Endothelial cell of umbilical vein (primary cell): Measurements from ENCODE around the gene CCDC117. TPM values are rescaled to one million over a fixed set of nuclear protein-coding genes. Genes with fewer than 3 reads are reported as not detected.

Source experiments
- BruUV-seq: library from RNA; stranded (reverse); fragments of 400-500 nt; replicated peaks from 2 replicates; lab custom pipeline; 2021; lab: Mats Ljungman, UMichigan
- CTCF ChIA-PET: fragments of 300-600, 350-600 bp; sonication (Branson Sonifier 250); formaldehyde crosslinking; loops from one replicate; lab custom pipeline; 2021; ENCODE audit warnings: antibody characterized with exemption, inconsistent platforms; lab: Charles Lee
- POLR2A ChIA-PET: fragments of 300-600, 350-600 bp; sonication (Branson Sonifier 250); formaldehyde crosslinking; loops from one replicate; lab custom pipeline; 2021; ENCODE audit warnings: antibody characterized with exemption, inconsistent platforms; lab: Charles Lee
- DNase-seq: peaks from one replicate; pipeline ENCODE4 v3.0.0-alpha.2; 2011; ENCODE audit warnings: low read depth, low spot score
- FAIRE-seq: peaks from 2 replicates; lab custom pipeline; 2011; peaks lifted over from hg19 to GRCh38; lab: Jason Lieb, UNC
- H2AFZ ChIP-seq: 2 replicates; pipeline ENCODE4 v1.6.0; 2012; ENCODE audit warnings: low read depth, low read length, control low read depth, inconsistent platforms
- H3K27ac ChIP-seq: 2 replicates; pipeline ENCODE4 v1.5.1; 2011; ENCODE audit warnings: low read depth, mild to moderate bottlenecking, control low read depth, low read length, moderate library complexity; ENCODE audit not compliant: insufficient read depth
- H3K27me3 ChIP-seq, 2 experiments: 2 replicates each; pipeline versions ENCODE4 v1.6.0 to v1.6.1; 2011; ENCODE audit warnings: low read length in 2 of 2, mixed read lengths in 1 of 2; ENCODE audit not compliant: control insufficient read depth in 2 of 2, insufficient read depth in 2 of 2
- H3K36me3 ChIP-seq, 2 experiments: 2 replicates in 1 of 2; 3 replicates in 1 of 2; pipeline ENCODE4 v1.5.1; 2011; ENCODE audit warnings: low read length in 2 of 2, mild to moderate bottlenecking in 1 of 2, moderate library complexity in 1 of 2; ENCODE audit not compliant: control insufficient read depth in 2 of 2, insufficient read depth in 2 of 2; ENCODE audit errors: extremely low read depth in 1 of 2
- H3K4me1 ChIP-seq: 3 replicates; pipeline ENCODE4 v1.5.1; 2011; ENCODE audit warnings: mild to moderate bottlenecking, low read length; ENCODE audit not compliant: control insufficient read depth, insufficient read depth; ENCODE audit errors: extremely low read depth
- H3K4me2 ChIP-seq: 2 replicates; pipeline ENCODE4 v1.6.1; 2011; ENCODE audit warnings: low read length, control low read depth, mixed read lengths; ENCODE audit not compliant: insufficient read depth
- H3K4me3 ChIP-seq, 3 experiments: fragments of 200-600 bp in 1 of 3; sonication (generic), shearing (Covaris generic) in 1 of 3; replicated peaks in 1 of 3; 2 replicates each; pipeline ENCODE4 v1.5.1; 2011 to 2016; ENCODE audit warnings: control low read depth in 3 of 3, low read length in 3 of 3, mild to moderate bottlenecking in 2 of 3, inconsistent platforms in 1 of 3, low read depth in 1 of 3, moderate library complexity in 1 of 3; ENCODE audit not compliant: insufficient read depth in 1 of 3
- H3K79me2 ChIP-seq: 2 replicates; pipeline ENCODE4 v1.6.0; 2012; ENCODE audit warnings: low read length, inconsistent platforms; ENCODE audit not compliant: control insufficient read depth, insufficient read depth
- H3K9ac ChIP-seq: replicated peaks from 2 replicates; pipeline ENCODE3; 2011; ENCODE audit warnings: low read length, control low read depth; ENCODE audit not compliant: insufficient read depth; ENCODE audit errors: extremely low read depth
- H3K9me1 ChIP-seq: replicated peaks from 3 replicates; pipeline ENCODE4 v1.6.0; 2011; ENCODE audit warnings: mild to moderate bottlenecking, low read length; ENCODE audit not compliant: control insufficient read depth, insufficient read depth; ENCODE audit errors: extremely low read depth
- H3K9me3 ChIP-seq: replicated peaks from 2 replicates; pipeline ENCODE4 v1.5.1; 2012; ENCODE audit warnings: low read length, inconsistent platforms; ENCODE audit not compliant: control insufficient read depth, insufficient read depth
- H4K20me1 ChIP-seq: replicated peaks from 2 replicates; pipeline ENCODE3; 2011; ENCODE audit warnings: mild to moderate bottlenecking, low read length; ENCODE audit not compliant: control insufficient read depth, insufficient read depth; ENCODE audit errors: extremely low read depth
- EZH2 ChIP-seq: IDR thresholded peaks from 2 replicates; pipeline ENCODE4 v1.6.1; 2012; ENCODE audit warnings: borderline replicate concordance, low read depth, mild to moderate bottlenecking, moderate library complexity, low read length, inconsistent platforms; ENCODE audit not compliant: severe bottlenecking
- FOS ChIP-seq: IDR thresholded peaks from 2 replicates; pipeline ENCODE4 v1.6.1; 2011; ENCODE audit warnings: mild to moderate bottlenecking, low read length, moderate library complexity, borderline replicate concordance; ENCODE audit not compliant: insufficient read depth
- GATA2 ChIP-seq: IDR thresholded peaks from 2 replicates; pipeline ENCODE4 v1.7.0; 2011; ENCODE audit warnings: low read depth, mild to moderate bottlenecking, moderate library complexity, mixed read lengths, low read length; ENCODE audit not compliant: insufficient read length, insufficient read depth
- JUN ChIP-seq: IDR thresholded peaks from 2 replicates; pipeline ENCODE4 v1.6.1; 2011; ENCODE audit warnings: borderline replicate concordance, low read depth; ENCODE audit not compliant: insufficient read length, insufficient read depth
- MYC ChIP-seq: IDR thresholded peaks from one replicate; pipeline ENCODE4 v1.6.1; 2011; ENCODE audit warnings: mild to moderate bottlenecking, low read depth, low read length
- POLR2A ChIP-seq: IDR thresholded peaks from 2 replicates; pipeline ENCODE4 v1.6.1; 2012; ENCODE audit warnings: low read depth, mild to moderate bottlenecking, control low read depth, low read length
- POLR2AphosphoS5 ChIP-seq: IDR thresholded peaks from 2 replicates; pipeline ENCODE4 v1.6.1; 2012; ENCODE audit warnings: low read depth, mild to moderate bottlenecking, control low read depth, low read length, moderate library complexity; ENCODE audit not compliant: insufficient read depth
- dilution Hi-C: fragments of 300-500 bp; cut with MboI; formaldehyde crosslinking; loops from one replicate; pipeline ENCODE4 v1.15.0; 2019; ENCODE audit warnings: low sequenced_read_pairs; ENCODE audit not compliant: extremely low pct_ligation_motif_present
- intact Hi-C: fragments of 100-400 bp; cut with micrococcal nuclease; formaldehyde crosslinking; loops from one replicate; pipeline ENCODE4 v1.10.0; 2022
- polyA plus RNA-seq, 4 experiments: library from polyadenylated mRNA; depleted of rRNA in 3 of 4; stranded (reverse) in 3 of 4; unstranded in 1 of 4; fragments of >200 nt; gene quantifications; 2 replicates each; pipeline versions ENCODE4 v1.2.1 to v1.2.3, GENCODE V29; 2011 to 2012; ENCODE audit warnings: missing spikeins in 1 of 4
- total RNA-seq: library from RNA; stranded (reverse); gene quantifications from 2 replicates; pipeline ENCODE4 v1.2.3, GENCODE V29; 2021
- TF ChIP-seq, protein P1 (sequence below), 2 donors: IDR thresholded peaks; 1 replicate in 1 of 2; 2 replicates in 1 of 2; pipeline ENCODE4 v1.5.1; 2011; ENCODE audit warnings: low read length in 2 of 2, mild to moderate bottlenecking in 2 of 2, moderate library complexity in 2 of 2, control low read depth in 1 of 2, inconsistent platforms in 1 of 2, low read depth in 1 of 2; ENCODE audit not compliant: insufficient read depth in 1 of 2; ENCODE audit errors: extremely low read depth in 1 of 2
- TF ChIP-seq, protein P2 (sequence below): IDR thresholded peaks from 2 replicates; pipeline ENCODE4 v1.6.1; 2011; ENCODE audit not compliant: insufficient read depth, insufficient read length

CCDC117 gene
- total and polyA plus RNA-seq, 2 donors (not counting 3 experiments of a cell fraction or from before 2014, with no cell fraction given): 5.5 to 23.3 TPM

DNA sequence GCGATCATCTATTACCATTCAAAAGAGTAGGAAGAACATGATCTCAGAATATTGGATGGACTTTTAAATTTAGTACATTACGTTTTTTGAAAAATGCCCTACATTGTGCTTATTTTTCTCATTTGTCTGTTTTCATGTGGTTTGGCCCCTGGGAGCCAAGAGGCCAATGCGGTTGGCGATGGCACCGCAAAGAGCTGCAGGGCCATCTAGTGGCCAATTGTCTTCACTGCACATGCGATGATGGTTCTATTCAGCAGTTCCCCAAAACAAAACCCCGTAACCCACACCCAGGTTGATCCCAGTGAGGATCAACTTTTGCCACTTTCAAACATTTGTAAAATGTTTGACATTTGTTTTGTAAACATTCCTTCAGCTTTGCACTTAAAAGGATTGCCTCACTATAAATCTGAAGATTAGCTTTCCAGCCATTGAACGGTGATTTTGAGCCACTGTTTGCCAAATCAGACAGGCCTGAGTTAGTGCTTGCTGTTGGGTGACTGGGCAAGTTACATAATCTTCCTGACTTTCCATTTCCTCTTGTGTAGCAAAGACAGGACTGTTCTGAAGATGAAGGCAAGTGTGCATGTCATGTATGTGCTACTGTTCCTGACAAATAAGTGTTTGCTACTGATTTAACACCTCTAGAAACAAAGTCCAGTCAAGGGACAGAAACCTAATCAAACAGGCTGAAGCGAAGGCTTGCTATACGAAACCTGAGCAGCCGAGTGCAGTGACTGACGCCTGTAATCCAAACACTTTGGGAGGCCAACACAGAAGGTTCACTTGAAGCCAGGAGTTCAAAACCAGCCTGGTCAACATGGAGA, 57.1 kb downstream of the CCDC117 start:
- peak; percentile 72 for DNase-seq
- H4K20me1 ChIP-seq: no peaks in the 10 kb centered on the region
- H3K79me2 ChIP-seq: no peaks in the 10 kb centered on the region
- POLR2A ChIA-PET: no interaction called here
- no peaks in the 10 kb centered on the region for H3K36me3 ChIP-seq
- intact Hi-C loops: loop anchor here (1.0 to 2.0 kb wide), 7 partner anchors 29 to 809 kb away; partner anchors contain the start of genes CCDC117 and XBP1
- no peaks in the 10 kb centered on the region for H3K9me1 ChIP-seq
- no peak overlapping the region for H3K9ac ChIP-seq
- BruUV-seq: no TSS peak
- TF ChIP-seq, protein P1, sequence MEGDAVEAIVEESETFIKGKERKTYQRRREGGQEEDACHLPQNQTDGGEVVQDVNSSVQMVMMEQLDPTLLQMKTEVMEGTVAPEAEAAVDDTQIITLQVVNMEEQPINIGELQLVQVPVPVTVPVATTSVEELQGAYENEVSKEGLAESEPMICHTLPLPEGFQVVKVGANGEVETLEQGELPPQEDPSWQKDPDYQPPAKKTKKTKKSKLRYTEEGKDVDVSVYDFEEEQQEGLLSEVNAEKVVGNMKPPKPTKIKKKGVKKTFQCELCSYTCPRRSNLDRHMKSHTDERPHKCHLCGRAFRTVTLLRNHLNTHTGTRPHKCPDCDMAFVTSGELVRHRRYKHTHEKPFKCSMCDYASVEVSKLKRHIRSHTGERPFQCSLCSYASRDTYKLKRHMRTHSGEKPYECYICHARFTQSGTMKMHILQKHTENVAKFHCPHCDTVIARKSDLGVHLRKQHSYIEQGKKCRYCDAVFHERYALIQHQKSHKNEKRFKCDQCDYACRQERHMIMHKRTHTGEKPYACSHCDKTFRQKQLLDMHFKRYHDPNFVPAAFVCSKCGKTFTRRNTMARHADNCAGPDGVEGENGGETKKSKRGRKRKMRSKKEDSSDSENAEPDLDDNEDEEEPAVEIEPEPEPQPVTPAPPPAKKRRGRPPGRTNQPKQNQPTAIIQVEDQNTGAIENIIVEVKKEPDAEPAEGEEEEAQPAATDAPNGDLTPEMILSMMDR (IDR thresholded peaks at IDR 0.05; ENCODE audit: extremely low read depth in 1 of 2, insufficient read depth in 1 of 2, low read depth in 1 of 2, low read length in 2 of 2): peak; percentile 90 to 97
- TF ChIP-seq FOS: no peak
- H3K4me3 ChIP-seq: no peak overlapping the region
- no peaks in the 10 kb centered on the region for H3K27me3 ChIP-seq
- H3K4me2 ChIP-seq: no peak overlapping the region
- CTCF ChIA-PET: interaction anchor here (0.6 to 7.5 kb wide), 29 partner anchors 7 to 810 kb away, joined by 3 to 246 read pairs (median 6); partner anchors contain the start of genes CCDC117 and XBP1
- no peaks in the 10 kb centered on the region for H3K4me1 ChIP-seq
- dilution Hi-C loops: no loop called here
- FAIRE-seq: peak; percentile 59
- no peak overlapping the region for H3K27ac ChIP-seq
- H3K9me3 ChIP-seq: no peaks in the 10 kb centered on the region
- H2AFZ ChIP-seq: no peak overlapping the region

DNA sequence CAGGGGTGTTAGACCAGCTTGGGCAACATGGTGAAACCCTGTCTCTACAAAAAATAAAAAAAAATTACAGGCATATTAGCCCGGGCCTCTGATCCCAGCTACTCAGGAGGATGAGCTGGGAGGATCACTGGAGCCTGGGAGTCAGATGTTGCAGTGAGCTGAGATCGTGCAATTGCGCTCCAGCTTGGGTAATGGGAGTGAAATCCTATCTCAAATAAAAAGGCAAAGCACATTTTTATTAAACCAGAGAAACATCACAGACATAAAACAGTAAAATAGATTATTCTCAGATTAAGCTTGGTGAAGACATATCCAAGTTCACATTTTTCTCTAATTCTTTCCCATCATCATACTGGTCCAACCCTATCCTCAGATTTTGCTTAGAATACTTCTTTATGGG, 57.9 kb downstream of the CCDC117 start:
- ChIA-PET POLR2A (interaction anchor here (0.6 kb wide), 1 partner anchor 56 kb away, joined by 3 read pairs; no protein-coding TSS in a partner anchor), CTCF (interaction anchor here (0.8 to 7.5 kb wide), 16 partner anchors 11 to 811 kb away, joined by 3 to 246 read pairs (median 10); partner anchors contain the start of gene XBP1)
- DNase-seq (no peak), FAIRE-seq (no peak)
- dilution Hi-C loops: no loop called here
- H3K4me2 ChIP-seq: no peak overlapping the region
- H3K27me3 ChIP-seq: no peaks in the 10 kb centered on the region
- H3K79me2 ChIP-seq: no peaks in the 10 kb centered on the region
- H3K4me3 ChIP-seq: no peak overlapping the region
- BruUV-seq: no TSS peak
- no peaks in the 10 kb centered on the region for H3K4me1 ChIP-seq
- no peaks in the 10 kb centered on the region for H3K9me1 ChIP-seq
- intact Hi-C loops: no loop called here
- TF ChIP-seq FOS (no peak), GATA2 (no peak), POLR2A (no peak), MYC (no peak), JUN (no peak), POLR2AphosphoS5 (no peak), EZH2 (no peak)
- TF ChIP-seq, protein P2, sequence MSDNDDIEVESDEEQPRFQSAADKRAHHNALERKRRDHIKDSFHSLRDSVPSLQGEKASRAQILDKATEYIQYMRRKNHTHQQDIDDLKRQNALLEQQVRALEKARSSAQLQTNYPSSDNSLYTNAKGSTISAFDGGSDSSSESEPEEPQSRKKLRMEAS: no peak
- TF ChIP-seq, protein P1 (IDR thresholded peaks at IDR 0.05; ENCODE audit: extremely low read depth in 1 of 2, insufficient read depth in 1 of 2, low read depth in 1 of 2, low read length in 2 of 2): no peak
- no peaks in the 10 kb centered on the region for H3K36me3 ChIP-seq
- no peak overlapping the region for H2AFZ ChIP-seq
- H3K9ac ChIP-seq: no peak overlapping the region
- H3K27ac ChIP-seq: no peak overlapping the region
- no peaks in the 10 kb centered on the region for H4K20me1 ChIP-seq
- H3K9me3 ChIP-seq: no peaks in the 10 kb centered on the region
